H1 (cell line): ENCODE data around the gene ACBD4. TPM values are rescaled to one million over a fixed set of nuclear protein-coding genes. Genes with fewer than 3 reads are reported as not detected.

Source experiments
- CTCF ChIA-PET: fragments of 300-600 bp; sonication (Branson Sonifier 250); formaldehyde crosslinking; loops from one replicate; lab custom pipeline; 2021; ENCODE audit not compliant: partially characterized antibody; lab: Charles Lee
- POLR2A ChIA-PET: fragments of 300-600 bp; sonication (Branson Sonifier 250); formaldehyde crosslinking; loops from one replicate; lab custom pipeline; 2021; ENCODE audit warnings: inconsistent platforms; ENCODE audit not compliant: partially characterized antibody; lab: Charles Lee
- DNase-seq, 2 experiments: peaks; one replicate each; pipeline versions ENCODE4 v3.0.0 to v3.0.0-alpha.2; 2010 to 2022; ENCODE audit warnings: low spot score in 2 of 2, low read depth in 1 of 2, mixed read lengths in 1 of 2
- FAIRE-seq: peaks from 2 replicates; lab custom pipeline; 2011; peaks lifted over from hg19 to GRCh38; lab: Jason Lieb, UNC
- H2AFZ ChIP-seq: 2 replicates; pipeline ENCODE4 v1.8.1; 2012; ENCODE audit warnings: low read length, inconsistent platforms
- H2AK5ac ChIP-seq: 2 replicates; pipeline ENCODE4 v1.6.1; 2013; ENCODE audit warnings: low read depth, low read length
- H2BK120ac ChIP-seq: replicated peaks from 2 replicates; pipeline ENCODE3; 2013; ENCODE audit warnings: low read depth, low read length, inconsistent platforms
- H2BK12ac ChIP-seq: 2 replicates; pipeline ENCODE4 v1.6.1; 2013; ENCODE audit warnings: low read depth, low read length
- H2BK15ac ChIP-seq: 2 replicates; pipeline ENCODE4 v1.6.1; 2013; ENCODE audit warnings: low read length
- H2BK20ac ChIP-seq: 2 replicates; pipeline ENCODE4 v1.6.1; 2013; ENCODE audit warnings: low read length
- H2BK5ac ChIP-seq: 2 replicates; pipeline ENCODE4 v1.6.1; 2013; ENCODE audit warnings: low read depth, low read length
- H3K14ac ChIP-seq: 2 replicates; pipeline ENCODE4 v1.6.1; 2013; ENCODE audit warnings: inconsistent platforms; ENCODE audit not compliant: insufficient read length
- H3K18ac ChIP-seq: 2 replicates; pipeline ENCODE4 v1.6.1; 2013; ENCODE audit warnings: low read length; ENCODE audit errors: extremely low read depth
- H3K23ac ChIP-seq: 2 replicates; pipeline ENCODE4 v1.6.1; 2013; ENCODE audit warnings: inconsistent platforms; ENCODE audit not compliant: insufficient read length
- H3K23me2 ChIP-seq: 2 replicates; pipeline ENCODE4 v1.6.1; 2013; ENCODE audit warnings: low read depth, low read length
- H3K27ac ChIP-seq: 2 replicates; pipeline ENCODE4 v1.6.1; 2011; ENCODE audit warnings: low read depth, low read length, inconsistent platforms
- H3K27me3 ChIP-seq, 4 experiments: replicated peaks in 1 of 4; 1 replicate in 1 of 4; 2 replicates in 3 of 4; pipeline versions ENCODE4 v1.6.1 to v1.8.1; 2011 to 2013; ENCODE audit warnings: low read length in 3 of 4, mild to moderate bottlenecking in 3 of 4, inconsistent platforms in 2 of 4, mixed read lengths in 2 of 4, moderate library complexity in 1 of 4; ENCODE audit not compliant: control insufficient read depth in 3 of 4, insufficient read depth in 3 of 4; ENCODE audit errors: extremely low read depth in 1 of 4
- H3K36me3 ChIP-seq, 4 experiments: 2 replicates each; pipeline versions ENCODE4 v1.6.1 to v1.8.1; 2011 to 2013; ENCODE audit warnings: mild to moderate bottlenecking in 4 of 4, low read length in 3 of 4, moderate library complexity in 2 of 4, control low read depth in 1 of 4, inconsistent platforms in 1 of 4; ENCODE audit not compliant: insufficient read depth in 4 of 4, control insufficient read depth in 2 of 4
- H3K4ac ChIP-seq: replicated peaks from 2 replicates; pipeline ENCODE3; 2013; ENCODE audit warnings: low read length, low read depth, mixed read lengths, inconsistent platforms; ENCODE audit not compliant: insufficient read length
- H3K4me1 ChIP-seq, 4 experiments: replicated peaks in 1 of 4; 1 replicate in 1 of 4; 2 replicates in 3 of 4; pipeline versions ENCODE4 v1.6.1 to v1.8.1; 2011 to 2013; ENCODE audit warnings: low read length in 3 of 4, inconsistent platforms in 2 of 4, mixed read lengths in 1 of 4; ENCODE audit not compliant: insufficient read depth in 4 of 4, control insufficient read depth in 3 of 4
- H3K4me2 ChIP-seq, 2 experiments: 2 replicates each; pipeline versions ENCODE4 v1.6.1 to v1.8.1; 2011 to 2013; ENCODE audit warnings: low read depth in 2 of 2, low read length in 2 of 2, control low read depth in 1 of 2, inconsistent platforms in 1 of 2, mild to moderate bottlenecking in 1 of 2; ENCODE audit not compliant: insufficient read depth in 1 of 2
- H3K4me3 ChIP-seq, 4 experiments: fragments of 200-600, 300-600 bp in 1 of 4; sonication (generic), shearing (Covaris generic), sonication (Bioruptor Twin) in 1 of 4; 2 replicates each; pipeline versions ENCODE4 v1.5.1 to v1.8.1; 2011 to 2016; ENCODE audit warnings: low read length in 4 of 4, low read depth in 3 of 4, control low read depth in 2 of 4, inconsistent platforms in 2 of 4, mild to moderate bottlenecking in 2 of 4, mixed read lengths in 1 of 4, moderate library complexity in 1 of 4; ENCODE audit not compliant: insufficient read depth in 2 of 4; ENCODE audit errors: extremely low read depth in 1 of 4
- H3K56ac ChIP-seq: replicated peaks from 2 replicates; pipeline ENCODE3; 2013; ENCODE audit warnings: low read depth, mild to moderate bottlenecking, mixed read lengths, low read length, inconsistent platforms; ENCODE audit not compliant: insufficient read length
- H3K79me1 ChIP-seq: 2 replicates; pipeline ENCODE4 v1.6.1; 2013; ENCODE audit warnings: low read depth, low read length, control low read depth
- H3K79me2 ChIP-seq, 2 experiments: 2 replicates each; pipeline versions ENCODE4 v1.6.1 to v1.8.1; 2012 to 2013; ENCODE audit warnings: low read length in 2 of 2, mild to moderate bottlenecking in 2 of 2, inconsistent platforms in 1 of 2; ENCODE audit not compliant: insufficient read depth in 2 of 2, control insufficient read depth in 1 of 2
- H3K9ac ChIP-seq, 4 experiments: replicated peaks in 1 of 4; 1 replicate in 1 of 4; 2 replicates in 3 of 4; pipeline versions ENCODE4 v1.6.1 to v1.8.1; 2011 to 2013; ENCODE audit warnings: low read depth in 3 of 4, low read length in 3 of 4, control low read depth in 2 of 4, mild to moderate bottlenecking in 2 of 4, moderate library complexity in 2 of 4, inconsistent platforms in 1 of 4; ENCODE audit errors: extremely low read depth in 1 of 4
- H3K9me3 ChIP-seq, 2 experiments: 2 replicates each; pipeline versions ENCODE4 v1.6.1 to v1.8.1; 2012 to 2013; ENCODE audit warnings: mild to moderate bottlenecking in 2 of 2, moderate library complexity in 2 of 2, control low read depth in 1 of 2, inconsistent platforms in 1 of 2, low read depth in 1 of 2, low read length in 1 of 2, mixed read lengths in 1 of 2; ENCODE audit not compliant: insufficient read depth in 2 of 2
- H4K20me1 ChIP-seq, 2 experiments: replicated peaks in 1 of 2; 2 replicates each; pipeline versions ENCODE3 to v1.8.1; 2011 to 2013; ENCODE audit warnings: inconsistent platforms in 2 of 2, low read length in 2 of 2, mild to moderate bottlenecking in 1 of 2; ENCODE audit not compliant: insufficient read depth in 2 of 2, control insufficient read depth in 1 of 2
- H4K5ac ChIP-seq: 2 replicates; pipeline ENCODE4 v1.6.1; 2013; ENCODE audit warnings: low read length, low read depth, mixed read lengths, inconsistent platforms; ENCODE audit not compliant: insufficient read length
- H4K8ac ChIP-seq: 2 replicates; pipeline ENCODE4 v1.8.0; 2013; ENCODE audit warnings: mild to moderate bottlenecking, moderate library complexity, low read length, inconsistent platforms; ENCODE audit not compliant: insufficient read depth; ENCODE audit errors: extremely low read depth
- H4K91ac ChIP-seq: replicated peaks from 2 replicates; pipeline ENCODE3; 2013; ENCODE audit warnings: low read length, mixed read lengths, inconsistent platforms; ENCODE audit not compliant: insufficient read length
- ASH2L ChIP-seq: fragments of 200-600, 300-600 bp; sonication (generic); IDR thresholded peaks from one replicate; pipeline ENCODE4 v1.7.1; 2017; ENCODE audit warnings: low read length
- CREB1 ChIP-seq: IDR thresholded peaks from 2 replicates; pipeline ENCODE4 v1.6.1; 2012; ENCODE audit warnings: inconsistent platforms
- E2F6 ChIP-seq: IDR thresholded peaks from 2 replicates; pipeline ENCODE4 v1.6.1; 2012; ENCODE audit warnings: inconsistent platforms
- JUN ChIP-seq: IDR thresholded peaks from 2 replicates; pipeline ENCODE4 v1.6.1; 2011; ENCODE audit warnings: low read depth, mild to moderate bottlenecking, improper control_type of control experiment, low read length
- KDM4A ChIP-seq: IDR thresholded peaks from one replicate; pipeline ENCODE4 v1.7.1; 2012; ENCODE audit warnings: low read depth, mild to moderate bottlenecking, moderate library complexity, low read length, inconsistent platforms; ENCODE audit not compliant: severe bottlenecking
- PHF8 ChIP-seq: fragments of 200-600 bp; sonication (generic); conservative IDR thresholded peaks from 2 replicates; pipeline ENCODE4 v1.7.1; 2012; ENCODE audit warnings: low read depth, mild to moderate bottlenecking, inconsistent platforms, low read length, moderate library complexity
- POU5F1 ChIP-seq: IDR thresholded peaks from 2 replicates; pipeline ENCODE4 v1.6.1; 2011; ENCODE audit warnings: low read depth, mild to moderate bottlenecking, low read length, moderate library complexity
- SIN3A ChIP-seq, 2 experiments: IDR thresholded peaks in 1 of 2; conservative IDR thresholded peaks in 1 of 2; 2 replicates each; pipeline ENCODE4 v1.6.1; 2011 to 2012; ENCODE audit warnings: low read length in 2 of 2, improper control_type of control experiment in 1 of 2, low read depth in 1 of 2, mild to moderate bottlenecking in 1 of 2
- SP1 ChIP-seq: IDR thresholded peaks from 2 replicates; pipeline ENCODE4 v1.6.1; 2011; ENCODE audit warnings: low read depth, low read length
- TEAD4 ChIP-seq: IDR thresholded peaks from 2 replicates; pipeline ENCODE4 v1.6.1; 2012; ENCODE audit warnings: low read depth, low read length, inconsistent platforms, mixed read lengths
- WGBS, 2 experiments: shearing (Covaris generic) in 1 of 2; methylation state at CpG; one replicate each; pipeline versions ENCODE4 v1.1.6 to v1.1.7; 2013 to 2015; ENCODE audit warnings: low lambda C conversion rate in 2 of 2, mixed read lengths in 2 of 2, inconsistent platforms in 1 of 2, low coverage in 1 of 2, missing lambda C conversion rate in 1 of 2; ENCODE audit not compliant: insufficient replicate concordance in 2 of 2, insufficient coverage in 1 of 2, insufficient read length in 1 of 2; ENCODE audit errors: extremely low coverage in 1 of 2, missing lambda C conversion rate in 1 of 2; 5-methylcytosine and 5-hydroxymethylcytosine counted together
- polyA plus RNA-seq, 7 experiments: library from polyadenylated mRNA; depleted of rRNA in 3 of 7; stranded (reverse) in 5 of 7; unstranded in 2 of 7; fragments of >200 nt in 5 of 7; fragments of 200-250 nt in 2 of 7; gene quantifications; 1 replicate in 5 of 7; 2 replicates in 1 of 7; 4 replicates in 1 of 7; pipeline versions ENCODE4 v1.2.1 to v1.2.3, GENCODE V29; 2011 to 2013; ENCODE audit warnings: missing spikeins in 2 of 7, mixed read lengths in 2 of 7
- total RNA-seq: library from RNA; stranded (reverse); fragmentation: NEBNext Ultra II Directional; extraction: Animal tissue kit (Norgen Biotek cat#: 25700); gene quantifications from 2 replicates; pipeline ENCODE4 v1.2.1, GENCODE V29; 2021

ACBD4 gene
- total and polyA plus RNA-seq, 2 of the 8 experiments (the other 6 are each of a cell fraction or from before 2014, with no cell fraction given): 7.3 to 10.7 TPM

DNA sequence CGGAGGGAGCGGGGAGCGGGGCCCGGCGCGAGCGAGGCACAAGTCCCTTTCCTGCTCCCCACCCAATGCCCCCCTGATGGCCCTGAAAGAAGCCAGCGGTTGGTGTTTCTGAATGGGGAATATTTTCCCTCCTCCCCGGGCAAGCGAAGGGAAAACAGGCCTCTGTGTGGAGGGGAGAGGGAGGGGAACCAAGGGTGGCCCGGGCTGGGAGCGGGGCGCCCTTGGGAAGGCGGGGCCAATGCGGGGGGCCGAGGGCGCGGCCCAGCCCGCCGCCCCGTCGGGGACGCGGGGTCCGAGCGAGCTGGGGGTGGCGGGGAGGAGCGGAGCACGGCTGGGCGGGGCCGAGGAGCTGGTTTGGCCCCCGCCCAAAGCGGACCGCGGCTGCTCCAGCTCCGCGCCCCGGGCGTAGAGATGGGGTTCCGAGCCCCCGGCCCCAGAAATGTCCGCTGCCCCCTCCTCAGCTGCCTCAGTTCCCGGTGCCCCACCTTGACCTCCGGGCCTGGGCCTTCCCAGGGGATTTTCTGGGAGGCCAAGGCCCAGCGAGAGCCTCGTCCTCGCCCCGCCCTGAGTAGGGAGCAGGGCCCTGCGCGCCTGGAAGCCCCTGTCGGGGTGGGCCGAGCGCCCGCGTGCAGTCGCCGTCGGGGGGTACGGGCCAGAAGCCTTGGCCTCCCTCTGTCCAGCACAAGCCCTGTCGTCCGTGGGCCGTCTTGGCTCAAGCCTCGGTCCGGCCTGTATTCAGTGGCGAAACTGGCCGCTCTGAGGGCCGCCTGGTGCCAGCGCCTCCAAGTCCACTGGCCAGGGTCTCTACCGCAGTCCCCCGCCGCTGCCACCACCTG is 8.9 kb downstream of the ACBD4 start:
- peak overlapping the region; percentile 81 for H3K4me2 ChIP-seq
- no peak overlapping the region for H2AFZ ChIP-seq
- peak in 1 of 2 experiments; percentile 83 for DNase-seq
- TF ChIP-seq E2F6: no peak
- TF ChIP-seq SP1: no peak
- TF ChIP-seq SIN3A (conservative IDR thresholded peaks at IDR 0.05 in 1 of 2, IDR thresholded peaks at IDR 0.05 in 1 of 2; ENCODE audit: low read depth in 1 of 2, low read length in 2 of 2): 0 out of 4 replicates have a peak, but pooled peaks of 1 of the 2 experiments have one; percentile 10
- TF ChIP-seq JUN: no peak
- no peak for TF ChIP-seq TEAD4
- peak; percentile 69 for TF ChIP-seq ASH2L
- no peak; the same call in 1 of the 2 replicates for TF ChIP-seq PHF8
- no peak for TF ChIP-seq CREB1
- peak; percentile 68 for TF ChIP-seq KDM4A
- TF ChIP-seq POU5F1: no peak

More for the DNA sequence above, 8.9 kb downstream of the ACBD4 start:
- POLR2A ChIA-PET: interaction anchor here (1.5 to 20.3 kb wide), 3 partner anchors 9 to 23 kb away, joined by 4 to 1076 read pairs (median 185); partner anchors contain the start of genes ACBD4, HEXIM2 and PLCD3
- Histone ChIP-seq H3K79me1 (no peaks in the 10 kb centered on the region), H3K9ac (no peak overlapping the region; a peak in 1 of 7 replicates), H3K23ac (no peak overlapping the region), H3K79me2 (peaks cover 0 to under 1% of the 10 kb centered on the region in 2 experiments; a peak in 1 of 4 replicates), H3K23me2 (peaks cover 16% of the 10 kb centered on the region; the same call in 1 of the 2 replicates), H3K4me3 (peak overlapping the region; percentile 34 to 69 (median 52)), H2BK5ac (peak overlapping the region; percentile 47; the same call in 1 of the 2 replicates), H3K27me3 (no peaks in the 10 kb centered on the region), H4K5ac (peak overlapping the region; percentile 55), H4K20me1 (no peaks in the 10 kb centered on the region), H2BK20ac (no peak overlapping the region), H3K4ac (peak overlapping the region; percentile 41), H3K9me3 (no peaks in the 10 kb centered on the region), H3K36me3 (no peaks in the 10 kb centered on the region), H3K4me1 (peaks cover 3 to 23% (median 19%) of the 10 kb centered on the region in 4 experiments), H3K56ac (peak overlapping the region; percentile 10), H2BK12ac (no peak overlapping the region), H3K27ac (no peak overlapping the region), H3K14ac (no peak overlapping the region), H2BK15ac (peak overlapping the region; percentile 95; the same call in 1 of the 2 replicates), H3K18ac (peak overlapping the region; percentile 78), H4K91ac (peak overlapping the region; percentile 61), H2AK5ac (peak overlapping the region; percentile 99; the same call in 1 of the 2 replicates), H4K8ac (peak overlapping the region; percentile 81), H2BK120ac (no peak overlapping the region)
- FAIRE-seq: no peak
- CTCF ChIA-PET: interaction anchor here (0.5 to 9.4 kb wide), 10 partner anchors 10 to 848 kb away, joined by 3 to 187 read pairs (median 4); partner anchors contain the start of gene ACBD4
- 25% methylated on average over 28 of the region's 71 CpGs; no CpG with 5 or more reads in 1 of the 2 experiments for WGBS, 2 experiments
